ENCODE data around the gene GBP1. TPM values are rescaled to one million over a fixed set of nuclear protein-coding genes. Genes with fewer than 3 reads are reported as not detected.

GBP1 gene
- total and polyA plus RNA-seq, 2 donors (not counting 1 experiment from before 2014, with no cell fraction given) = 4.7 to 9.4 TPM

- ChIA-PET CTCF (no interaction called here), POLR2A (no interaction called here)
- Mint-ChIP-seq H3K4me3 (no peak overlapping the region), H3K4me1 (no peaks in the 10 kb centered on the region), H3K27me3 (no peaks in the 10 kb centered on the region), H3K9me3 (ENCODE audit: insufficient read depth) (no peaks in the 10 kb centered on the region), H3K27ac (no peak overlapping the region)
- no peak overlapping the region for H3K4me3 ChIP-seq (ENCODE audit: control extremely low read depth in 1 of 5, extremely low read depth in 1 of 5, insufficient read depth in 1 of 5, low read depth in 2 of 5, low read length in 4 of 5)
- H4K20me1 ChIP-seq (ENCODE audit: control insufficient read depth, insufficient read depth, low read length, poor library complexity, severe bottlenecking) = no peaks in the 10 kb centered on the region
- H3K79me2 ChIP-seq (ENCODE audit: control insufficient read depth, insufficient read depth, low read length) = no peaks in the 10 kb centered on the region
- H3K36me3 ChIP-seq (replicated peaks in 1 of 2; ENCODE audit: control extremely low read depth in 1 of 2, control insufficient read depth in 1 of 2, extremely low read depth in 1 of 2, insufficient read depth in 2 of 2, low read length in 1 of 2) = peaks cover 0 to 36% of the 10 kb centered on the region in 2 experiments
- H3K4me2 ChIP-seq (replicated peaks; ENCODE audit: low read depth, low read length, poor library complexity, severe bottlenecking) = no peak overlapping the region
- H3K9me3 ChIP-seq (ENCODE audit: control extremely low read depth in 1 of 3, control insufficient read depth in 2 of 3, insufficient read depth in 1 of 3, low read length in 2 of 3) = no peaks in the 10 kb centered on the region
- intact Hi-C loops (cut with micrococcal nuclease) = no loop called here
- ATAC-seq (ENCODE audit: low read depth) = no peak
- 91% methylated on average over 1 of the region's 2 CpGs for WGBS (ENCODE audit: insufficient coverage)
- H3K9ac ChIP-seq (ENCODE audit: low read length) = no peak overlapping the region
- no peak overlapping the region for H2AFZ ChIP-seq (ENCODE audit: insufficient read depth, low read depth, low read length, poor library complexity, severe bottlenecking)
- no peaks in the 10 kb centered on the region for H3K4me1 ChIP-seq (ENCODE audit: control insufficient read depth in 2 of 2, insufficient read depth in 2 of 2, low read length in 2 of 2)
- no peak overlapping the region for H3K27ac ChIP-seq (ENCODE audit: low read length in 2 of 2)
- no peak for TF ChIP-seq CTCF (IDR thresholded peaks at IDR 0.05)
- H3K27me3 ChIP-seq (replicated peaks in 1 of 4; ENCODE audit: control extremely low read depth in 1 of 4, control insufficient read depth in 3 of 4, insufficient read depth in 4 of 4, low read length in 3 of 4) = no peaks in the 10 kb centered on the region
- DNase-seq = no peak
These were observed 49.7 kb upstream of the GBP1 start for GRCh38 chr1:89114662-89115061.

GRCh38 chr1:89112871-89113613 is 48.0 kb upstream of the GBP1 start:
- no peaks in the 10 kb centered on the region for H3K4me1 Mint-ChIP-seq
- 100% methylated on average over 2 of the region's 5 CpGs for WGBS (ENCODE audit: insufficient coverage)
- DNase-seq (no peak), ATAC-seq (ENCODE audit: low read depth) (no peak)
- ChIA-PET POLR2A (no interaction called here), CTCF (no interaction called here)
- TF ChIP-seq EZH2 (IDR thresholded peaks at IDR 0.05; ENCODE audit: borderline replicate concordance, insufficient read depth, low read depth, low read length, poor library complexity, severe bottlenecking) = no peak
- TF ChIP-seq CTCF (IDR thresholded peaks at IDR 0.05) = no peak
- intact Hi-C loops (cut with micrococcal nuclease) = no loop called here
- no peaks in the 10 kb centered on the region for H3K27me3 ChIP-seq (replicated peaks in 1 of 4; ENCODE audit: control extremely low read depth in 1 of 4, control insufficient read depth in 3 of 4, insufficient read depth in 4 of 4, low read length in 3 of 4)
- H3K27me3 Mint-ChIP-seq = no peaks in the 10 kb centered on the region
- no peaks in the 10 kb centered on the region for H3K79me2 ChIP-seq (ENCODE audit: control insufficient read depth, insufficient read depth, low read length)
- H3K36me3 ChIP-seq (replicated peaks in 1 of 2; ENCODE audit: control extremely low read depth in 1 of 2, control insufficient read depth in 1 of 2, extremely low read depth in 1 of 2, insufficient read depth in 2 of 2, low read length in 1 of 2) = peaks cover 0 to 24% of the 10 kb centered on the region in 2 experiments
- no peak overlapping the region for H3K4me3 ChIP-seq (ENCODE audit: control extremely low read depth in 1 of 5, extremely low read depth in 1 of 5, insufficient read depth in 1 of 5, low read depth in 2 of 5, low read length in 4 of 5)
- H3K27ac ChIP-seq (ENCODE audit: low read length in 2 of 2) = no peak overlapping the region
- H2AFZ ChIP-seq (ENCODE audit: insufficient read depth, low read depth, low read length, poor library complexity, severe bottlenecking) = no peak overlapping the region
- H3K4me1 ChIP-seq (ENCODE audit: control insufficient read depth in 2 of 2, insufficient read depth in 2 of 2, low read length in 2 of 2) = no peaks in the 10 kb centered on the region
- no peak overlapping the region for H3K4me2 ChIP-seq (replicated peaks; ENCODE audit: low read depth, low read length, poor library complexity, severe bottlenecking)
- no peak overlapping the region for H3K9ac ChIP-seq (ENCODE audit: low read length)
- no peaks in the 10 kb centered on the region for H3K9me3 Mint-ChIP-seq (ENCODE audit: insufficient read depth)
- H3K9me3 ChIP-seq (ENCODE audit: control extremely low read depth in 1 of 3, control insufficient read depth in 2 of 3, insufficient read depth in 1 of 3, low read length in 2 of 3) = no peaks in the 10 kb centered on the region
- no peak overlapping the region for H3K27ac Mint-ChIP-seq
- no peaks in the 10 kb centered on the region for H4K20me1 ChIP-seq (ENCODE audit: control insufficient read depth, insufficient read depth, low read length, poor library complexity, severe bottlenecking)
- H3K4me3 Mint-ChIP-seq = no peak overlapping the region
